CD4-positive, alpha-beta T cell (primary cell): ENCODE data around the gene PADI1. TPM values are rescaled to one million over a fixed set of nuclear protein-coding genes. Genes with fewer than 3 reads are reported as not detected.

Experiments
- ATAC-seq: fragments of 200-7000 bp; cut with Tn5 transposase; one replicate; pipeline ENCODE4 v1.10.0; 2022; ENCODE audit warnings: mild to moderate bottlenecking; ENCODE audit not compliant: poor library complexity
- CTCF ChIA-PET: fragments of 350-600 bp; sonication (Branson Sonifier 250); formaldehyde crosslinking; loops from one replicate; lab custom pipeline; 2021; ENCODE audit warnings: antibody characterized with exemption, inconsistent platforms; lab: Charles Lee
- POLR2A ChIA-PET: fragments of 350-600 bp; sonication (Branson Sonifier 250); formaldehyde crosslinking; loops from one replicate; lab custom pipeline; 2021; ENCODE audit warnings: antibody characterized with exemption, inconsistent platforms; lab: Charles Lee
- DNase-seq, 14 experiments: peaks; one replicate each; pipeline ENCODE4 v3.0.0-alpha.2; 2013 to 2020; ENCODE audit warnings: mixed read lengths in 2 of 14
- H3K27ac ChIP-seq, 2 donors: one replicate each; pipeline versions ENCODE4 v1.5.1 to v1.7.0; 2013; ENCODE audit warnings: low read length in 2 of 2, low read depth in 1 of 2, mild to moderate bottlenecking in 1 of 2
- H3K27me3 ChIP-seq, 2 experiments: 1 replicate in 1 of 2; 2 replicates in 1 of 2; pipeline versions ENCODE4 v1.6.1 to v1.7.0; 2013; ENCODE audit warnings: low read length in 2 of 2, control low read depth in 1 of 2, mild to moderate bottlenecking in 1 of 2, moderate library complexity in 1 of 2; ENCODE audit not compliant: insufficient read depth in 2 of 2, control insufficient read depth in 1 of 2
- H3K36me3 ChIP-seq: one replicate; pipeline ENCODE4 v1.6.1; 2013; ENCODE audit warnings: low read length, control low read depth; ENCODE audit not compliant: insufficient read depth
- H3K4me1 ChIP-seq: one replicate; pipeline ENCODE4 v1.6.1; 2013; ENCODE audit warnings: low read length, control low read depth; ENCODE audit not compliant: insufficient read depth
- H3K4me3 ChIP-seq: one replicate; pipeline ENCODE4 v1.5.1; 2013; ENCODE audit warnings: mild to moderate bottlenecking, low read length, moderate library complexity
- H3K9me3 ChIP-seq, 2 experiments: 1 replicate in 1 of 2; 2 replicates in 1 of 2; pipeline versions ENCODE4 v1.6.1 to v1.7.0; 2013; ENCODE audit warnings: low read length in 2 of 2, mild to moderate bottlenecking in 2 of 2, control low read depth in 1 of 2, moderate library complexity in 1 of 2; ENCODE audit not compliant: control insufficient read depth in 1 of 2, insufficient read depth in 1 of 2
- H3K27ac Mint-ChIP-seq: one replicate; pipeline ENCODE4 v1.8.0; 2020; ENCODE audit warnings: mixed read lengths
- H3K27me3 Mint-ChIP-seq: one replicate; pipeline ENCODE4 v1.8.0; 2021; ENCODE audit warnings: mixed read lengths
- H3K36me3 Mint-ChIP-seq: one replicate; pipeline ENCODE4 v1.8.0; 2021; ENCODE audit warnings: low read depth, mixed read lengths
- H3K4me1 Mint-ChIP-seq: one replicate; pipeline ENCODE4 v1.8.0; 2021; ENCODE audit warnings: low read depth, mixed read lengths
- H3K4me3 Mint-ChIP-seq: one replicate; pipeline ENCODE4 v1.8.0; 2020; ENCODE audit warnings: mild to moderate bottlenecking, mixed read lengths
- H3K9me3 Mint-ChIP-seq: one replicate; pipeline ENCODE4 v1.8.0; 2020; ENCODE audit warnings: mixed read lengths
- CTCF ChIP-seq: fragments of 200-600 bp; IDR thresholded peaks from one replicate; pipeline ENCODE4 v1.8.0; 2022; ENCODE audit warnings: antibody characterized with exemption, mild to moderate bottlenecking
- intact Hi-C, 2 experiments: fragments of 100-400 bp; cut with DNase I in 1 of 2; cut with micrococcal nuclease in 1 of 2; formaldehyde crosslinking; loops; one replicate each; pipeline versions ENCODE4 v1.15.1 to v1.9.0; 2023 to 2025; cut with DNase I, micrococcal nuclease
- total RNA-seq, 174 experiments: library from RNA in 2 of 174; stranded (reverse) in 2 of 174; gene quantifications; one replicate each; pipeline ENCODE4 v1.2.3 and lab custom pipeline; 2021 to 2026

PADI1 gene
- total RNA-seq, 2 experiments from 2014 or later = not detected

GRCh38 chr1:17290553-17290952 lies 85.6 kb downstream of the PADI1 start:
- ChIA-PET POLR2A (no interaction called here), CTCF (no interaction called here)
- TF ChIP-seq CTCF = no peak
- Histone ChIP-seq H3K4me1 (no peaks in the 10 kb centered on the region), H3K27ac (no peak overlapping the region), H3K27me3 (peaks cover 6 to 9% of the 10 kb centered on the region in 2 experiments), H3K4me3 (no peak overlapping the region), H3K9me3 (no peaks in the 10 kb centered on the region), H3K36me3 (no peaks in the 10 kb centered on the region)
- H3K9me3 Mint-ChIP-seq = no peaks in the 10 kb centered on the region
- H3K27ac Mint-ChIP-seq = no peak overlapping the region
- no peaks in the 10 kb centered on the region for H3K4me1 Mint-ChIP-seq
- H3K36me3 Mint-ChIP-seq = no peaks in the 10 kb centered on the region
- no peak for DNase-seq
- intact Hi-C loops = no loop called here
- peaks cover 36% of the 10 kb centered on the region for H3K27me3 Mint-ChIP-seq
- ATAC-seq = no peak
- H3K4me3 Mint-ChIP-seq = no peak overlapping the region

DNA sequence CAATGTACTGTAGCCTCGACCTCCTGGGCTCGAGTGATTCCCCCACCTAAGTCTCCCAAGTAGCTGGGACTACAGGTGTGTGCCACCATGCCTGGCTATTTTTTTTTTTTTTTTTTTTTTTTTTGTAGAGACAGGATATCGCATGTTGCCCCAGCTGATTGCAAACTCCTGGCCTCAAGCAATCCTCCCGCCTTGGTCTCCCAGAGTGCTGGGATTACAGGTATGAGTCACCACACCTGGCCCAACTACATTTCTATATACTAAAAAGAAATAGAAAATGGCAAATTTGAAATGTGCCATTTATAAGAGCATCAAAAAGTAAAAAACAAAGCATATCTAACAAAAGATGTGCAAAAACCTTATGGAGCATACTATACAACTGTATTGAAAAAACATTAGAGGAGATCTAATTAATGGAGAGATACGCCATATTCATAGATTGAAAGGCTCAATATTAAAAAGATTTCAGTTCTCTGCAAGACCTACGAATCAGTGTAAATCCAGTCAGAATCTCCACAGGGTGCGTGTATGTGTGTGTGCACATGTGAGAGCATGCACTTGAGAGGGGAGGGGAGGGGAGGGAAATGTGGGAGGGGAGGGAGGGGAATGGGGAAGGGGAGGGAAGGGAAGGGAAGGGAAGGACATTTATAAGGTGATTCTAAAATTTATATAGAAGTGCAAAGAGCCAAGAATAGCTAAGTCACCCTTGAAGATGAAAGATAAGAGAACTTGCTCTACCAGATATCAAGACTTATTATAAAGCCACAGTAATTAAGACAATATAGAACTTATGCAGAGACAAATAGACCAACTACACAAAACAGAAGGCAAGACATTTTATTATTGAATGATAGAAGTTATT lies 87.6 kb downstream of the PADI1 start:
- Histone ChIP-seq H3K4me1 (no peaks in the 10 kb centered on the region), H3K36me3 (no peaks in the 10 kb centered on the region), H3K27ac (no peak overlapping the region), H3K4me3 (no peak overlapping the region), H3K27me3 (peaks cover 9 to 12% of the 10 kb centered on the region in 2 experiments), H3K9me3 (no peaks in the 10 kb centered on the region)
- H3K27me3 Mint-ChIP-seq = peaks cover 37% of the 10 kb centered on the region
- ChIA-PET CTCF (no interaction called here), POLR2A (no interaction called here)
- no peak overlapping the region for H3K4me3 Mint-ChIP-seq
- H3K4me1 Mint-ChIP-seq = no peaks in the 10 kb centered on the region
- DNase-seq = no peak
- H3K27ac Mint-ChIP-seq = no peak overlapping the region
- no peak for TF ChIP-seq CTCF
- ATAC-seq = no peak
- intact Hi-C loops = no loop called here
- H3K9me3 Mint-ChIP-seq = no peaks in the 10 kb centered on the region
- H3K36me3 Mint-ChIP-seq = no peaks in the 10 kb centered on the region

DNA sequence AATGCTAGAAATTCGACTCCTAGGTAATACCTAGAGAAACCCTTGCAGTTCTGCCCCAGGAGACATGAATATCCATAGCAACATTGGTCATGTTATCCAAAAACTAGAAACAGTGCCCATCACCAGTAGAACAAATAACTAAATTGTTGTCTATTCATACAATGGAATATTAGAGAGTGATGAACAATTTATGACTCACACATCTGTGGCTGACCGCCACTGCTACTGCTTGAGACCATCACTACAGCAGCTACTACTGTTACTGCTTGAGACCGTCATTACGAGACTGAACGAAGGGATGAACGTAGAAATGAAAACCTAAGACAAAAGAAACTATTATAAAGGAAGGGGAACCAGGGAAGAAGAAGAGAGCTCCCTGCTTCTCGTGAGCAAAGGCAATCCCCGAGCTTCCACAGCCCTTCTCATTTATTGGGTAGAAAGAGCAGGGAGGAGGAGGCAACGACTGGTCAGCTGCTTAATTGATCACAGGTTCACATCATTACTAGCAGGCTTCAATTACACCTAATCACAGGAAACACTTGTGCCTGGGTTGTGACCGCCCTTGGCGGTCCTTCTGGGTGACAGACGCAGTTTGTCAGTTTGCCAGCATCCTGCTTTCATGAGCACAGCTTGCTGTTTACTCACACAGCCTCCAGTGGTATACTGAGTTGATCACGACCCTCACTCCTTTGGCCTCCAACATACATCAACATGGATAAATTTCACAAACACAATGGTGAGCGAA lies 88.9 kb downstream of the PADI1 start:
- H3K27ac Mint-ChIP-seq = no peak overlapping the region

More for the DNA sequence above, 88.9 kb downstream of the PADI1 start:
- H3K9me3 Mint-ChIP-seq = no peaks in the 10 kb centered on the region
- no peak for DNase-seq
- H3K9me3 ChIP-seq = no peaks in the 10 kb centered on the region
- H3K27me3 ChIP-seq = peaks cover 9 to 12% of the 10 kb centered on the region in 2 experiments
- H3K36me3 ChIP-seq = no peaks in the 10 kb centered on the region
- no peak overlapping the region for H3K4me3 Mint-ChIP-seq
- peaks cover 2% of the 10 kb centered on the region for H3K36me3 Mint-ChIP-seq
- H3K4me1 Mint-ChIP-seq = no peaks in the 10 kb centered on the region
- intact Hi-C loops = no loop called here
- ChIA-PET POLR2A (no interaction called here), CTCF (no interaction called here)
- no peak overlapping the region for H3K27ac ChIP-seq
- peaks cover 44% of the 10 kb centered on the region for H3K27me3 Mint-ChIP-seq
- H3K4me1 ChIP-seq = no peaks in the 10 kb centered on the region
- no peak for ATAC-seq
- no peak overlapping the region for H3K4me3 ChIP-seq
- no peak for TF ChIP-seq CTCF
